Sigmoid colon (tissue), 4 donors: ENCODE data around the gene CEP250.

Experiments
- CTCF ChIP-seq, 4 experiments: fragments of 450-650 bp in 3 of 4; fragments of 200-600 bp in 1 of 4; IDR thresholded peaks; one replicate each; pipeline ENCODE4 v1.5.1; 2016 to 2019; ENCODE audit warnings: antibody characterized with exemption in 4 of 4, mild to moderate bottlenecking in 3 of 4, moderate library complexity in 2 of 4
- POLR2AphosphoS5 ChIP-seq, 4 donors: sonication (generic); formaldehyde crosslinking; IDR thresholded peaks; one replicate each; pipeline ENCODE4 v1.6.1; 2017; ENCODE audit warnings: antibody characterized with exemption in 4 of 4

- TF ChIP-seq CTCF (IDR thresholded peaks at IDR 0.05): no peak
- TF ChIP-seq POLR2AphosphoS5 (IDR thresholded peaks at IDR 0.05): no peak
Observed at GRCh38 chr20:35468671-35469334, 13.4 kb downstream of the CEP250 start.
